IMR-90 (cell line): ENCODE measurements around the gene CD300LG. TPM values are rescaled to one million over a fixed set of nuclear protein-coding genes. Genes with fewer than 3 reads are reported as not detected.

Experiments
- ATAC-seq: fragments of 200-7000 bp; cut with Tn5 transposase; 2 replicates; pipeline ENCODE4 v1.9.1; 2020; ENCODE audit warnings: low read depth, mild to moderate bottlenecking, moderate library complexity
- BruUV-seq: library from RNA; stranded (reverse); fragments of 400-500 nt; replicated peaks from 2 replicates; lab custom pipeline; 2021; lab: Mats Ljungman, UMichigan
- CTCF ChIA-PET: fragments of 300-600 bp; formaldehyde crosslinking; extraction: SDS; loops from one replicate; lab custom pipeline; 2021; ENCODE audit warnings: antibody characterized with exemption; lab: Yijun Ruan, JAX
- POLR2A ChIA-PET: fragments of 300-600 bp; sonication (Branson Sonifier 250); formaldehyde crosslinking; loops from one replicate; lab custom pipeline; 2022; ENCODE audit warnings: antibody characterized with exemption; ENCODE audit not compliant: unreplicated experiment; lab: Charles Lee
- DNase-seq: peaks from one replicate; pipeline ENCODE4 v3.0.0; 2013
- H2AFZ ChIP-seq: replicated peaks from 2 replicates; pipeline ENCODE3; 2013; ENCODE audit warnings: low read length, mild to moderate bottlenecking; ENCODE audit not compliant: poor library complexity
- H2AK5ac ChIP-seq: 2 replicates; pipeline ENCODE4 v1.6.1; 2013; ENCODE audit warnings: low read depth, low read length, inconsistent platforms
- H2AK9ac ChIP-seq: replicated peaks from 2 replicates; pipeline ENCODE3; 2013; ENCODE audit warnings: mild to moderate bottlenecking, low read depth, low read length, moderate library complexity; ENCODE audit not compliant: poor library complexity
- H2BK120ac ChIP-seq: 2 replicates; pipeline ENCODE4 v1.6.1; 2013; ENCODE audit warnings: low read depth, low read length, inconsistent platforms
- H2BK15ac ChIP-seq: 3 replicates; pipeline ENCODE4 v1.6.1; 2013; ENCODE audit warnings: low read depth, low read length, inconsistent platforms
- H2BK20ac ChIP-seq: 2 replicates; pipeline ENCODE4 v1.6.1; 2013; ENCODE audit warnings: low read depth, mild to moderate bottlenecking, inconsistent platforms, low read length, moderate library complexity
- H2BK5ac ChIP-seq: 2 replicates; pipeline ENCODE4 v1.6.1; 2013; ENCODE audit warnings: mild to moderate bottlenecking, low read depth, low read length, inconsistent platforms; ENCODE audit not compliant: poor library complexity, severe bottlenecking
- H3K14ac ChIP-seq: replicated peaks from 2 replicates; pipeline ENCODE4 v1.6.1; 2013; ENCODE audit warnings: low read depth, low read length, inconsistent platforms
- H3K18ac ChIP-seq: 2 replicates; pipeline ENCODE4 v1.6.1; 2013; ENCODE audit warnings: low read depth, low read length, control low read depth
- H3K23ac ChIP-seq: 2 replicates; pipeline ENCODE4 v1.6.1; 2013; ENCODE audit warnings: low read depth, low read length, inconsistent platforms
- H3K27ac ChIP-seq: 2 replicates; pipeline ENCODE4 v1.5.1; 2013; ENCODE audit warnings: mild to moderate bottlenecking, control low read depth, low read length; ENCODE audit not compliant: insufficient read depth
- H3K27me3 ChIP-seq: 2 replicates; pipeline ENCODE4 v1.6.1; 2013; ENCODE audit warnings: low read length; ENCODE audit not compliant: control insufficient read depth, insufficient read depth
- H3K36me3 ChIP-seq: 2 replicates; pipeline ENCODE4 v1.6.1; 2013; ENCODE audit warnings: low read length, mixed read lengths; ENCODE audit not compliant: control insufficient read depth, insufficient read depth
- H3K4ac ChIP-seq: 2 replicates; pipeline ENCODE4 v1.6.1; 2013; ENCODE audit warnings: low read depth, low read length, inconsistent platforms
- H3K4me1 ChIP-seq: 2 replicates; pipeline ENCODE4 v1.6.1; 2013; ENCODE audit warnings: low read length, mixed read lengths; ENCODE audit not compliant: control insufficient read depth, insufficient read depth
- H3K4me2 ChIP-seq: 2 replicates; pipeline ENCODE4 v1.6.1; 2013; ENCODE audit warnings: low read depth, mild to moderate bottlenecking, control low read depth, low read length, moderate library complexity
- H3K4me3 ChIP-seq: 2 replicates; pipeline ENCODE4 v1.5.1; 2013; ENCODE audit warnings: low read depth, mild to moderate bottlenecking, control low read depth, low read length, moderate library complexity; ENCODE audit not compliant: insufficient read depth
- H3K56ac ChIP-seq: 2 replicates; pipeline ENCODE4 v1.6.1; 2013; ENCODE audit warnings: low read length, inconsistent platforms; ENCODE audit not compliant: insufficient read depth; ENCODE audit errors: extremely low read depth
- H3K79me1 ChIP-seq, 2 experiments: 2 replicates each; pipeline ENCODE4 v1.6.1; 2013; ENCODE audit warnings: low read length in 2 of 2, inconsistent platforms in 1 of 2, low read depth in 1 of 2
- H3K9ac ChIP-seq: 2 replicates; pipeline ENCODE4 v1.6.1; 2013; ENCODE audit warnings: low read depth, low read length, control low read depth
- H3K9me1 ChIP-seq: 2 replicates; pipeline ENCODE4 v1.6.1; 2013; ENCODE audit warnings: low read length, inconsistent platforms; ENCODE audit not compliant: insufficient read depth
- H3K9me3 ChIP-seq: 2 replicates; pipeline ENCODE4 v1.6.1; 2013; ENCODE audit warnings: low read length; ENCODE audit not compliant: control insufficient read depth, insufficient read depth
- H4K20me1 ChIP-seq: 2 replicates; pipeline ENCODE4 v1.6.1; 2013; ENCODE audit warnings: low read length, inconsistent platforms; ENCODE audit not compliant: insufficient read depth
- H4K5ac ChIP-seq: 2 replicates; pipeline ENCODE4 v1.6.1; 2013; ENCODE audit warnings: mild to moderate bottlenecking, low read depth, low read length, control low read depth
- H4K8ac ChIP-seq, 2 experiments: 2 replicates each; pipeline ENCODE4 v1.6.1; 2013; ENCODE audit warnings: low read depth in 2 of 2, low read length in 2 of 2, control low read depth in 1 of 2, inconsistent platforms in 1 of 2
- H4K91ac ChIP-seq: 2 replicates; pipeline ENCODE4 v1.6.1; 2013; ENCODE audit warnings: low read depth, low read length, inconsistent platforms; ENCODE audit not compliant: insufficient read depth
- RCOR1 ChIP-seq: IDR thresholded peaks from 2 replicates; pipeline ENCODE4 v1.6.1; 2012; ENCODE audit warnings: mild to moderate bottlenecking, low read length, improper control_type of control experiment; ENCODE audit not compliant: insufficient replicate concordance
- WGBS, 2 experiments: methylation state at CpG; one replicate each; pipeline versions ENCODE4 v1.1.5 to v1.1.7; 2013; ENCODE audit warnings: missing lambda C conversion rate in 2 of 2; ENCODE audit not compliant: insufficient read length in 1 of 2; ENCODE audit errors: extremely low coverage in 2 of 2; 5-methylcytosine and 5-hydroxymethylcytosine counted together
- dilution Hi-C: fragments of 300-500 bp; cut with HindIII; formaldehyde crosslinking; loops from one replicate; pipeline ENCODE4 v1.14.3; 2018; ENCODE audit warnings: low sequenced_read_pairs; ENCODE audit not compliant: unreplicated experiment
- in situ Hi-C: fragments of 300-500 bp; cut with MboI; formaldehyde crosslinking; loops from 3 replicates; pipeline ENCODE4 v1.14.3; 2019; ENCODE audit warnings: low sequenced_read_pairs, inconsistent platforms, mixed read lengths
- intact Hi-C: fragments of 100-400 bp; cut with micrococcal nuclease; formaldehyde crosslinking; loops from 2 replicates; pipeline ENCODE4 v1.10.0; 2022
- polyA plus RNA-seq, 3 experiments: library from polyadenylated mRNA; depleted of rRNA; stranded (reverse); fragments of >200 nt; gene quantifications; 2 replicates each; pipeline ENCODE4 v1.2.3, GENCODE V29; 2012; ENCODE audit warnings: low replicate concordance in 1 of 3
- total RNA-seq: library from RNA; depleted of rRNA; stranded (reverse); fragments of >200 nt; gene quantifications from 2 replicates; pipeline ENCODE4 v1.2.3, GENCODE V29; 2012

Gene CD300LG
- total and polyA plus RNA-seq, 2 of the 4 experiments (the other 2 are of a cell fraction), result not detected

DNA sequence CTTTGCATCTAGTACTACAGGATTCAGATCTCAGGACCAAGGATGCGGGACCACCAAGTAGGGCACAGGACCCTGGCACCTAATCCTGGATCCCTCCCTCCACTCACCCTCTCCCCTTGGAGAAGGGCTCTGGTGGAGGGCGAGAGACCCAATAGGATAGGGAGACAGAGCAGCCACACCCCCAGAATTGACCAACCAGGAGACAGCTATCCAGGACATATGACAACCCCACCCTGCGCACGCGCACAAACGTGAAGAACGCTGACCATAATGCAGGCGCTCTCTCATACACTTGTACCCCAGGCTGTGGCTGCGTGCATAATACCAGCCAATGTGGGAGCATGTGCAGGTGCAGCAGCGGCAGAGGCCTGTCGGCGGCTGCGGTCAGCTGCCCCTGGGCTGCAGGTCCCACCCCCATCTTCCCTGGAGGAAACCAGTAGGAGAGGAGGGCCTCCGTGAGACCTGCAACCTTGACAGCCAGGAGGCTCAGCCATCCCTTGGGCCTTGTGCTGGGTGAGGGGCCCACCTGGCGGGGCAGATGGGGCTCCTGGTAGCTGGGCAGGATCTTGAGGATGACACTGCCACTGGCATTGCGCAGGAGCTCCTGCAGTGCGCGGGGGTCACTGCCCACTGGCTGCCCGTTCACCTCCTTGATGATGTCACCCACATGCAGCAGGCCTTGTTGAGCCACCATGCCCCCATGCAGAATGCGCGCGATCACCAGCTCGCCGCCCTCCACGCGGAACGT lies 35.0 kb downstream of the CD300LG start:
- no peaks in the 10 kb centered on the region for H3K79me1 ChIP-seq
- POLR2A ChIA-PET, result no interaction called here
- no peaks in the 10 kb centered on the region for H3K36me3 ChIP-seq
- no peak for DNase-seq
- peaks cover 3% of the 10 kb centered on the region for H3K27me3 ChIP-seq
- no peak overlapping the region for H3K9ac ChIP-seq
- H4K91ac ChIP-seq, result no peak overlapping the region
- in situ Hi-C loops (no loop called here), intact Hi-C loops (no loop called here), dilution Hi-C loops (no loop called here)
- no peak overlapping the region for H2BK15ac ChIP-seq
- H3K4ac ChIP-seq, result no peak overlapping the region
- H4K5ac ChIP-seq, result no peak overlapping the region
- no peak overlapping the region for H3K18ac ChIP-seq
- no peak overlapping the region for H2AFZ ChIP-seq
- H3K4me1 ChIP-seq, result peaks cover 2% of the 10 kb centered on the region; the same call in 1 of the 2 replicates
- H4K20me1 ChIP-seq, result no peaks in the 10 kb centered on the region
- H3K4me2 ChIP-seq, result no peak overlapping the region
- H2BK5ac ChIP-seq, result no peak overlapping the region
- CTCF ChIA-PET, result no interaction called here
- H2AK5ac ChIP-seq, result no peak overlapping the region
- H2BK120ac ChIP-seq, result no peak overlapping the region
- ATAC-seq, result no peak
- no peaks in the 10 kb centered on the region for H3K9me3 ChIP-seq
- no peak overlapping the region for H3K14ac ChIP-seq
- 84% methylated on average over 6 of the region's 27 CpGs; no CpG with 5 or more reads in 1 of the 2 experiments for whole genome bisulfite sequencing, 2 experiments
- H3K56ac ChIP-seq, result no peak overlapping the region
- H2BK20ac ChIP-seq, result no peak overlapping the region
- H2AK9ac ChIP-seq, result no peak overlapping the region
- H4K8ac ChIP-seq, result no peak overlapping the region
- no TSS peak for BruUV-seq
- H3K9me1 ChIP-seq, result no peaks in the 10 kb centered on the region
- TF ChIP-seq RCOR1, result no peak
- H3K4me3 ChIP-seq, result no peak overlapping the region
- no peak overlapping the region for H3K27ac ChIP-seq
- no peak overlapping the region for H3K23ac ChIP-seq
